HuH-7.5 (cell line): ENCODE results near the gene LRRC15.
A peak's percentile ranks its signal among the peaks of the same experiment; 100 is the strongest.

ENCODE experiments used
- DNase-seq: peaks from one replicate; pipeline ENCODE4 v3.0.0; 2011; ENCODE audit warnings: low spot score

The LRRC15 gene

GRCh38 chr3:194332858-194333211, 36.7 kb downstream of the LRRC15 start:
- no peak for DNase-seq

- DNase-seq, result no peak
Observed at GRCh38 chr3:194330579-194330978, 39.0 kb downstream of the LRRC15 start.

- DNase-seq, result no peak
Observed at GRCh38 chr3:194330160-194330559, 39.4 kb downstream of the LRRC15 start.

- DNase-seq, result no peak
Observed at GRCh38 chr3:194329583-194329965, 40.0 kb downstream of the LRRC15 start.

GRCh38 chr3:194328942-194329582, 40.5 kb downstream of the LRRC15 start:
- DNase-seq, result no peak

- DNase-seq, result no peak
Observed at GRCh38 chr3:194328053-194328657, 41.4 kb downstream of the LRRC15 start.

GRCh38 chr3:194327218-194328052, 42.1 kb downstream of the LRRC15 start:
- DNase-seq, result no peak

GRCh38 chr3:194326968-194327217, 42.6 kb downstream of the LRRC15 start:
- no peak for DNase-seq

GRCh38 chr3:194326192-194326967, 43.2 kb downstream of the LRRC15 start:
- DNase-seq, result no peak

GRCh38 chr3:194325424-194326153, 44.0 kb downstream of the LRRC15 start:
- no peak for DNase-seq

GRCh38 chr3:194324823-194325327, 44.7 kb downstream of the LRRC15 start:
- no peak for DNase-seq

GRCh38 chr3:194323785-194324735, 45.5 kb downstream of the LRRC15 start:
- peak; percentile 80 for DNase-seq

GRCh38 chr3:194322678-194323211, 46.8 kb downstream of the LRRC15 start:
- no peak for DNase-seq

- no peak for DNase-seq
Observed at GRCh38 chr3:194321693-194322640, 47.6 kb downstream of the LRRC15 start.

GRCh38 chr3:194320744-194321243, 48.7 kb downstream of the LRRC15 start:
- peak; percentile 90 for DNase-seq

- no peak for DNase-seq
Observed at GRCh38 chr3:194320100-194320499, 49.4 kb downstream of the LRRC15 start.

- no peak for DNase-seq
Observed at GRCh38 chr3:194318511-194319161, 50.9 kb downstream of the LRRC15 start.

GRCh38 chr3:194316918-194317317, 52.6 kb downstream of the LRRC15 start:
- DNase-seq, result no peak

- no peak for DNase-seq
Observed at GRCh38 chr3:194315965-194316361, 53.6 kb downstream of the LRRC15 start.
